ENCODE results near the gene MAD1L1.

DNA sequence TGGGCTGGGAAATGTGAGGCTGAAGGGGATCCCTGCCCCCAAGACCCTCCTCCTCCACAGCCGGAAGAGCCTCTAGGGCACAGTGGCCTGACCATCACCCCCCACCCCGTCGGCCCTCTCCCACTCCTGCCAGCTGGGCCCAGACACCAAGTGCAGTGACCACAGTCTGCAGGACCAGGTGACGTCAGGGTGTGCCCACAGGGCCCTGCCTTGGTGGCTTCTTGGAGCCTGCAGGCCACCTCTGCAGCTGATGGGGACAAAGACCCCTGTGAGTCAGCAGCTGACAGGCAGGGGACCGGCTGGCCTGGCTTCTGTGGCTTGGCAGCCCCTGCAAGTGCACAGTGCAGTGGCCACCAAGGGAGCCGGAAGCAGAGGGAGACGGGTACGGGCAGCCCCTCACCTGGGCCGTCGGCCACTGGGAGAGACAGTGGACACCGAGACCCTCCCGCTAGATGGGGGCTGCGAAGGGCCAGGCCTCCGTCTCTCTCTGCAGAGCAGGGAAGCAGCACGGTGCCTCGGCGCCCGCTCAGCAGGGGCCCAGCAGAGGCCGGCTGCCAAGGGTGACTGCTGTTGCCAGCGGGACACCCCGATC lies 288.0 kb downstream of the MAD1L1 start:
- TF ChIP-seq POLR2A (IDR thresholded peaks at IDR 0.05) (no peak), CTCF (IDR thresholded peaks at IDR 0.05) (no peak)
